HEK293 (cell line): ENCODE measurements around the gene ODAD3.

Experiments
- MYNN ChIP-seq: fragments of 450-650 bp; formaldehyde crosslinking; IDR thresholded peaks from 2 replicates; pipeline ENCODE4 v1.5.1; 2016; ENCODE audit warnings: missing biosample characterization, missing genetic modification characterization, borderline replicate concordance
- ZBTB1 ChIP-seq: fragments of 450-650 bp; formaldehyde crosslinking; IDR thresholded peaks from 2 replicates; pipeline ENCODE4 v1.5.1; 2016; ENCODE audit warnings: missing biosample characterization, missing genetic modification characterization
- ZNF10 ChIP-seq: fragments of 450-650 bp; formaldehyde crosslinking; IDR thresholded peaks from 2 replicates; pipeline ENCODE4 v1.5.1; 2017; ENCODE audit warnings: missing biosample characterization, missing genetic modification characterization
- ZNF544 ChIP-seq: fragments of 450-650 bp; formaldehyde crosslinking; IDR thresholded peaks from 2 replicates; pipeline ENCODE4 v1.5.0; 2017; ENCODE audit warnings: missing biosample characterization, missing genetic modification characterization
- ZNF560 ChIP-seq: fragments of 450-650 bp; formaldehyde crosslinking; IDR thresholded peaks from 2 replicates; pipeline ENCODE4 v1.5.1; 2017; ENCODE audit warnings: missing biosample characterization, missing genetic modification characterization, borderline replicate concordance
- ZNF785 ChIP-seq: fragments of 450-650 bp; formaldehyde crosslinking; IDR thresholded peaks from 2 replicates; pipeline ENCODE4 v1.5.1; 2016; ENCODE audit warnings: missing biosample characterization, missing genetic modification characterization
- TF ChIP-seq, protein P1 (sequence below): fragments of 450-650 bp; formaldehyde crosslinking; IDR thresholded peaks from 2 replicates; pipeline ENCODE4 v1.5.1; 2016; ENCODE audit warnings: missing biosample characterization, missing genetic modification characterization
- TF ChIP-seq, protein P2 (sequence below): fragments of 450-650 bp; formaldehyde crosslinking; IDR thresholded peaks from 2 replicates; pipeline ENCODE4 v1.5.1; 2017; ENCODE audit warnings: missing biosample characterization, missing genetic modification characterization
- TF ChIP-seq, protein P3 (sequence below): fragments of 450-650 bp; formaldehyde crosslinking; IDR thresholded peaks from 2 replicates; pipeline ENCODE4 v1.5.1; 2016; ENCODE audit warnings: missing biosample characterization, missing genetic modification characterization

DNA sequence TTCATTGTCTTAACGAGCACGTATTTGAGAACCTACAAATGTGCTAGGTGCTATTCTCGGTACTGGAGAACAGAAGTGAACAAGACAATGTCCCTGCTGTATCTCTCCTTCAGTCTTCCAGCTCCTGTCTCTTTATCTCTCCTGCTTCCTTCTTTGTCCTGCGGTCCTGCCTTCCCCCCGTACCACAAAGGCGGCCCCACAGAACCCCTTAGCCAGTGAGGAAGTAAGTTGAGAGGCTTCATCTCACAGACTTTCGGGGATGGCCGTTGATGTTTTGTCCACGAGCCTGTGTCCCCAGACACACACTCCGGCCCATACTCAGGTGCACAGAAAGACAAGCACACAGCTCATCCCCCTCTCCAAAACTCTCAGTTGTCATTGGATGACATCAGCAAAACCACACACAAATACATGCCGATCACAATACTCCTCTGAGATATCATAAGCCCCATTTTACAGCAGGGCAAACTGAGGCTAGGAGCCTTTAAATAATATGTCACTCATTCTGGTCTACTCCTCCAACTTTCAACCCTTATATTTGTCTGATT lies 61.0 kb downstream of the ODAD3 start:
- no peak for TF ChIP-seq ZNF785 (tag by site-specific recombination)
- TF ChIP-seq, protein P1, sequence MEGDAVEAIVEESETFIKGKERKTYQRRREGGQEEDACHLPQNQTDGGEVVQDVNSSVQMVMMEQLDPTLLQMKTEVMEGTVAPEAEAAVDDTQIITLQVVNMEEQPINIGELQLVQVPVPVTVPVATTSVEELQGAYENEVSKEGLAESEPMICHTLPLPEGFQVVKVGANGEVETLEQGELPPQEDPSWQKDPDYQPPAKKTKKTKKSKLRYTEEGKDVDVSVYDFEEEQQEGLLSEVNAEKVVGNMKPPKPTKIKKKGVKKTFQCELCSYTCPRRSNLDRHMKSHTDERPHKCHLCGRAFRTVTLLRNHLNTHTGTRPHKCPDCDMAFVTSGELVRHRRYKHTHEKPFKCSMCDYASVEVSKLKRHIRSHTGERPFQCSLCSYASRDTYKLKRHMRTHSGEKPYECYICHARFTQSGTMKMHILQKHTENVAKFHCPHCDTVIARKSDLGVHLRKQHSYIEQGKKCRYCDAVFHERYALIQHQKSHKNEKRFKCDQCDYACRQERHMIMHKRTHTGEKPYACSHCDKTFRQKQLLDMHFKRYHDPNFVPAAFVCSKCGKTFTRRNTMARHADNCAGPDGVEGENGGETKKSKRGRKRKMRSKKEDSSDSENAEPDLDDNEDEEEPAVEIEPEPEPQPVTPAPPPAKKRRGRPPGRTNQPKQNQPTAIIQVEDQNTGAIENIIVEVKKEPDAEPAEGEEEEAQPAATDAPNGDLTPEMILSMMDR (tag by site-specific recombination): no peak
- TF ChIP-seq, protein P2, sequence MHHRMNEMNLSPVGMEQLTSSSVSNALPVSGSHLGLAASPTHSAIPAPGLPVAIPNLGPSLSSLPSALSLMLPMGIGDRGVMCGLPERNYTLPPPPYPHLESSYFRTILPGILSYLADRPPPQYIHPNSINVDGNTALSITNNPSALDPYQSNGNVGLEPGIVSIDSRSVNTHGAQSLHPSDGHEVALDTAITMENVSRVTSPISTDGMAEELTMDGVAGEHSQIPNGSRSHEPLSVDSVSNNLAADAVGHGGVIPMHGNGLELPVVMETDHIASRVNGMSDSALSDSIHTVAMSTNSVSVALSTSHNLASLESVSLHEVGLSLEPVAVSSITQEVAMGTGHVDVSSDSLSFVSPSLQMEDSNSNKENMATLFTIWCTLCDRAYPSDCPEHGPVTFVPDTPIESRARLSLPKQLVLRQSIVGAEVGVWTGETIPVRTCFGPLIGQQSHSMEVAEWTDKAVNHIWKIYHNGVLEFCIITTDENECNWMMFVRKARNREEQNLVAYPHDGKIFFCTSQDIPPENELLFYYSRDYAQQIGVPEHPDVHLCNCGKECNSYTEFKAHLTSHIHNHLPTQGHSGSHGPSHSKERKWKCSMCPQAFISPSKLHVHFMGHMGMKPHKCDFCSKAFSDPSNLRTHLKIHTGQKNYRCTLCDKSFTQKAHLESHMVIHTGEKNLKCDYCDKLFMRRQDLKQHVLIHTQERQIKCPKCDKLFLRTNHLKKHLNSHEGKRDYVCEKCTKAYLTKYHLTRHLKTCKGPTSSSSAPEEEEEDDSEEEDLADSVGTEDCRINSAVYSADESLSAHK: no peak
- no peak for TF ChIP-seq ZNF544 (tag by site-specific recombination)
- TF ChIP-seq ZNF10: no peak
- no peak for TF ChIP-seq MYNN (tag by site-specific recombination)
- TF ChIP-seq ZBTB1 (tag by site-specific recombination): no peak
- TF ChIP-seq, protein P3, sequence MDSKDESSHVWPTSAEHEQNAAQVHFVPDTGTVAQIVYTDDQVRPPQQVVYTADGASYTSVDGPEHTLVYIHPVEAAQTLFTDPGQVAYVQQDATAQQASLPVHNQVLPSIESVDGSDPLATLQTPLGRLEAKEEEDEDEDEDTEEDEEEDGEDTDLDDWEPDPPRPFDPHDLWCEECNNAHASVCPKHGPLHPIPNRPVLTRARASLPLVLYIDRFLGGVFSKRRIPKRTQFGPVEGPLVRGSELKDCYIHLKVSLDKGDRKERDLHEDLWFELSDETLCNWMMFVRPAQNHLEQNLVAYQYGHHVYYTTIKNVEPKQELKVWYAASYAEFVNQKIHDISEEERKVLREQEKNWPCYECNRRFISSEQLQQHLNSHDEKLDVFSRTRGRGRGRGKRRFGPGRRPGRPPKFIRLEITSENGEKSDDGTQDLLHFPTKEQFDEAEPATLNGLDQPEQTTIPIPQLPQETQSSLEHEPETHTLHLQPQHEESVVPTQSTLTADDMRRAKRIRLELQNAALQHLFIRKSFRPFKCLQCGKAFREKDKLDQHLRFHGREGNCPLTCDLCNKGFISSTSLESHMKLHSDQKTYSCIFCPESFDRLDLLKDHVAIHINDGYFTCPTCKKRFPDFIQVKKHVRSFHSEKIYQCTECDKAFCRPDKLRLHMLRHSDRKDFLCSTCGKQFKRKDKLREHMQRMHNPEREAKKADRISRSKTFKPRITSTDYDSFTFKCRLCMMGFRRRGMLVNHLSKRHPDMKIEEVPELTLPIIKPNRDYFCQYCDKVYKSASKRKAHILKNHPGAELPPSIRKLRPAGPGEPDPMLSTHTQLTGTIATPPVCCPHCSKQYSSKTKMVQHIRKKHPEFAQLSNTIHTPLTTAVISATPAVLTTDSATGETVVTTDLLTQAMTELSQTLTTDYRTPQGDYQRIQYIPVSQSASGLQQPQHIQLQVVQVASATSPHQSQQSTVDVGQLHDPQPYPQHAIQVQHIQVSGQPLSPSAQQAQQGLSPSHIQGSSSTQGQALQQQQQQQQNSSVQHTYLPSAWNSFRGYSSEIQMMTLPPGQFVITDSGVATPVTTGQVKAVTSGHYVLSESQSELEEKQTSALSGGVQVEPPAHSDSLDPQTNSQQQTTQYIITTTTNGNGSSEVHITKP (tag by site-specific recombination): no peak
- TF ChIP-seq ZNF560 (tag by site-specific recombination): no peak
